ENCODE measurements around the gene MLLT6.
"Not testable (repeated sequence)": the region's sequence is repeated elsewhere in the genome, so short reads cannot be mapped to it uniquely, and the experiment has no call there.

MLLT6 gene

DNA sequence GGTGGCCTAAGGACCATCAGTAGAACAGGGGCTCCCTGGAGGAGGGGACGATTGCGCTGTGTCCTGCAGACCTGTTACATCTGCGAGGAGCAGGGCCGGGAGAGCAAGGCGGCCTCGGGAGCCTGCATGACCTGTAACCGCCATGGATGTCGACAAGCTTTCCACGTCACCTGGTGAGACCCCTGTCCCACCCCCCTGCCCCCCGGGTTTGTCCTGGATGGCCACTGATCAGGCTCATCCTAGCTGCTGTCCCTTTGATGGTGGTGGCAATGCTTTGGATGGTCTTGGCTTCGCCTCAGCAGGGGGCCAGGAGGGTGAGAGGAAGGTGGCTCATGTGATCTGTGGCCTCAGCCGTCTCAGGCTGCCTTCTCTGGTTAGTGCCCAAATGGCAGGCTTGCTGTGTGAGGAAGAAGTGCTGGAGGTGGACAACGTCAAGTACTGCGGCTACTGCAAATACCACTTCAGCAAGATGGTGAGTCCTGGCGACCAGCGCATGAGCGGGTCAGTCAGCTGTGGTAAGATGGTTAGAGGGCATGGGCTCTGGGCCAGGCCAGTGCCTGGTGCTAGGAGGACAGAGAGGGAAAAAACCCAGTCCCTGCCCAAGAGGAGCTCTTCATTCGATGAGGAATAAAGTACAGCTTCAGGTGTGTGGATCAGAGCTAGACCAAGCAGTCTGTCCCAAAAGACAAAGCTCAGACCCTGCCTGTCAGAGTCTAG, 4.2 kb downstream of the MLLT6 start:
- no peak for DNase-seq

DNA sequence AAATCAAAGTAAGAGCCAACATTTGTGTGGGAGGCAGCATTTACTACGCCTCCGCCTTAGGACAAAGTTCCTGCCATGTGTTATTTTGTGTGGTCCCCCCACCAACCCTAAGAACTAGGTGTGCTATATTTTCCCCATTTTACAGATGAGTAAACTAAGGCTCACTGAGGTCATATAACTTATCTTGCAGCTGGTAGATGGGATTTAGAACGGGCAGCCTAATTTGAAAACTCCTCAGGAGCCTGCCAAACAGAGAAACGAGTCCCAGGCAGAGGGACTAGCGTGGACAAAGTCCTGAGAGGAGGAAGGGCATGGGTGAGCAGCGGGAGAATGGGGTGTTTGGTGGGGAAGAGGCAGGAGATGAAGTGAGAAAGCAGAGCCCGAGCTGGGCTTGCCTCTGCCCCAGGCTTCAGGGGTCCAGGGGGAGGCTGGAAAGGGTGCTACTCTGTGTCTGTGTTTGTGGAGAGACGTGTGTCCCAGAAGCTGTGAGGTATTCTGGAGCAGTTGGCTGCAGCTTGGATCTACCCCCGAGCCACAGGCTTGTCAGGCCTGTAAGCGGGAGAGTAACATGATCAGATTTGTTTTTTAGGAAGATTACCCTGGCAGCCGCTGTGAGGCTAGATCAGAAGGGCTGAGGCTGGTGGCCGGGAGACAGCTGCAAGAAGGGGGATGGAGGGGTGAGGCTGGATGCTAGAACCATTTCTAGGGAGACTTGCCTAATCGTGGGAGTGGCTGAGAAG, 5.0 kb downstream of the MLLT6 start:
- DNase-seq: no peak

GRCh38 chr17:38710604-38710962, 5.5 kb downstream of the MLLT6 start:
- DNase-seq: no peak

- DNase-seq: no peak
Observed at GRCh38 chr17:38710985-38711384, 5.9 kb downstream of the MLLT6 start.

- DNase-seq: no peak
Observed at GRCh38 chr17:38711792-38712571, 6.9 kb downstream of the MLLT6 start.

DNA sequence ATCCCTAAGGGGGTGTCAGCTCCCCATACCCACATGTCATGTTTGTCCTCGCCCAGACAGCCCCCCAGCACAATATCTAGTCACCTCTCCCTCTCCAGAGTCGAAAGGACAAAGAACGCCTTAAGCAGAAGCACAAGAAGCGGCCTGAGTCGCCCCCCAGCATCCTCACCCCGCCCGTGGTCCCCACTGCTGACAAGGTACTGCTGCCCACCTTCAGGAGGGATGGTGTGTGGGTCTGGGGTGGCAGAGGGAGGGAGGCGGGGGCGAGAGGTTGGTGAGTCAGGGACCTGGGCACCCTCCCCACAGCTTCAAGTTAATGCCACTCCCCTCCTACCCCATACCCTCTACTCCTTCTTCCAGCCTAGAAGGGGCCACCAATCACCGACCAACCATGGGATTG, 7.5 kb downstream of the MLLT6 start:
- DNase-seq: no peak

DNA sequence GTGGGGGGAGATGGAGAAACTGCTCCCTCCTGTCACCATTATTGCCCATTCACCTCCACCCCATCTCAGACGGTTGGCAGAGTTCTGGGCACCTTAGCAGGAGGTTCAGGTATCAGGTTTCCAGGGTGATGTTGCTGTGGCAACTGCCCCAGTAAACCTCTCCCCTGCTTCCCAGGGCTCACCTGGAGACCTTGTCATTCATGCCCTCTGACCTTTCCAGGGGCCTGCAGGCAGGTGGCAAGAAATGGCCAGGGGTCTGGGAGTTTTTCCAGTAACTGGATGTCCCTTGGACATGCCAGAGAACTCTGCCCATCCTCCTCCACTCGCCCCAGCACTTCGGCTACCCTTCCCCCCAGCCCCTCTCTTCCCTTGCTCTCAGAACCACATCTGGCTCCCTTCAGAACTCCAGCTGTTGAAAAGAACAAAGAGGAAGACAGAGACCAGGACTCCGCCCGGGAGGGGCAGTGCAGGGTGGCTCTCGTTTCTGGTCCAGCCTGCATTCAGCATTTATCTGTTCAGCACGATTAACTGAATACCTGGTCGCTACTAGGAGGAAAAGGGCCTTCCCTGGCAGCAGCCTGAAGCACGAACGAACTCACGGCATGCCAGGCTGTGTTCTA, 8.5 kb downstream of the MLLT6 start:
- DNase-seq: no peak

- DNase-seq: no peak
Observed at GRCh38 chr17:38715216-38715943, 10.3 kb downstream of the MLLT6 start.

DNA sequence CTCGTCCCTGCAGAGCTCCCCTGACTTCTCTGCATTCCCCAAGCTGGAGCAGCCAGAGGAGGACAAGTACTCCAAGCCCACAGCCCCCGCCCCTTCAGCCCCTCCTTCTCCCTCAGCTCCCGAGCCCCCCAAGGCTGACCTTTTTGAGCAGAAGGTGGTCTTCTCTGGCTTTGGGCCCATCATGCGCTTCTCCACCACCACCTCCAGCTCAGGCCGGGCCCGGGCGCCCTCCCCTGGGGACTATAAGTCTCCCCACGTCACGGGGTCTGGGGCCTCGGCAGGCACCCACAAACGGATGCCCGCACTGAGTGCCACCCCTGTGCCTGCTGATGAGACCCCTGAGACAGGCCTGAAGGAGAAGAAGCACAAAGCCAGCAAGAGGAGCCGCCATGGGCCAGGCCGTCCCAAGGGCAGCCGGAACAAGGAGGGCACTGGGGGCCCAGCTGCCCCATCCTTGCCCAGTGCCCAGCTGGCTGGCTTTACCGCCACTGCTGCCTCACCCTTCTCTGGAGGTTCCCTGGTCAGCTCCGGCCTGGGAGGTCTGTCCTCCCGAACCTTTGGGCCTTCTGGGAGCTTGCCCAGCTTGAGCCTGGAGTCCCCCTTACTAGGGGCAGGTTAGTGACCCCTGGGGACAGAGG, 11.4 kb downstream of the MLLT6 start:
- DNase-seq: no peak

DNA sequence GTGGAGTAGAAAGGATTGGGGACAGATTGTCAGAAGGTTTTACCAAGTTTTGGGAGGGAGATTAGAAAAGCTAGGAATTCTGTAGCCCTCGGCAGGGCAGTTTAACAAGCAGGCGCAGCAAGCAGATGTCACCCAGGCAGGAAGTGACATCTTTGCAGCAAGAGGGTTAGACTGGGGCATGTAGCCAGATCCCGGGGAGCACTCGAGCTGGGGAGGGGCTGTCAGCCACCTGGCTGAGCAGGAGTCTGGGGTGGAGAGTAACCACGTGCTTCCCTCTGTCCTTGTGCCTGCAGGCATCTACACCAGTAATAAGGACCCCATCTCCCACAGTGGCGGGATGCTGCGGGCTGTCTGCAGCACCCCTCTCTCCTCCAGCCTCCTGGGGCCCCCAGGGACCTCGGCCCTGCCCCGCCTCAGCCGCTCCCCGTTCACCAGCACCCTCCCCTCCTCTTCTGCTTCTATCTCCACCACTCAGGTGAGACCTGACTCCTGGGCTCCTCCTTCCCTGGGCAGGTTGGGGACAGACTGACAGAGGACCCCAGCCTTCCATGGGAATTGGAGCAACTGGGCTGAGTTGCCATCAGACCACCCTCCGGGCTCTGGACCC, 12.2 kb downstream of the MLLT6 start:
- DNase-seq: no peak

- DNase-seq: no peak
Observed at GRCh38 chr17:38719289-38719942, 14.3 kb downstream of the MLLT6 start.

DNA sequence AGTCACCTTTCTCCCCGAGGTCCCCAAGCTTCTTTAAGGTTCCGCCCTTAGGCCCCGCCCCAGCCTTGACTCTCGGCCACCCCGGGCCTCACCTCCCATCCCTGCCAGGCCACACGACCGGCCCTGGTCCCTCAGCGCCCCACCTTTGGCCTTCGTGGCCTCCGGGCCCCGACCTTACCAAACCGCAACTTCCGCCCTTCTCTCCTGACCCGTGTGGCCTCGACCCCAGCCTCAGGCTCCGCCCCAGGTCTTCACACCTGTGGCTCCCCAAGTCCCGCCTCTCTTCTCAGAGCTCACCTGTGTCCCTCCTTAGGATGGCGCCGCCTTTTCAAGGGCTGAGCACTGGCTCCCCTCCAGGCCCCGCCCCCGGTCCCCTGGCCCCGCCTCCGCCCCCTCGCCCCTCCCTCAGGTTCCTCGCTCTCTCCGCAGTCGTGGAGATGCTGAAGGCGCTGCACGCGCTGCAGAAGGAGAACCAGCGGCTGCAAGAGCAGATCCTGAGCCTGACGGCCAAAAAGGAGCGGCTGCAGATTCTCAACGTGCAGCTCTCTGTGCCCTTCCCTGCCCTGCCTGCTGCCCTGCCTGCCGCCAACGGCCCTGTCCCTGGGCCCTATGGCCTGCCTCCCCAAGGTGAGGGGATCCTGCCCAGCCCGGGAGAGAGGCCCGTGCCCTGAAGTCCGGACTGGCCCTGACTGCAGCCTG, 15.0 kb downstream of the MLLT6 start:
- DNase-seq: no peak

- DNase-seq: no peak
Observed at GRCh38 chr17:38720941-38721340, 15.9 kb downstream of the MLLT6 start.

- DNase-seq: no peak
Observed at GRCh38 chr17:38721802-38722201, 16.7 kb downstream of the MLLT6 start.

GRCh38 chr17:38724337-38724988, 19.4 kb downstream of the MLLT6 start:
- DNase-seq: no peak

DNA sequence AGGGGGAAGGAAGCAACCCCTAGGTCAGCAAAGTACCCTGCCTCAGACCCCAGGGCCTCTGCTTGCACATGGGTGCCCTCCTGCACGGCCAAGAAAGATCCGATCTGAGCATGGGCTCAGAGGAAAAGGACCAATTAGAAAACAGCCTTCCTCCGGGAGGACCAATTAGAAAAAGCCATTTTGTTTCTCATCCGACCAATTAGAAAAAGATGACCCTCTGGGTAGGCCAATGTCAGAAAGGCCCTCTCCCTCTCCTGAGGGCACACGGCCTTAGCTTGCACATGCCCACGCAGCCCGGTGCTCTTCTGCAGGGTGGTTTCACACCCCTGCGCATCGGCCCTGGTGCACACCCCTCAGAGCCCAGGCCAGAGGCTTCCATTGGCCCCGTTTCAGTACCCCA, 20.0 kb downstream of the MLLT6 start:
- no peak for DNase-seq

DNA sequence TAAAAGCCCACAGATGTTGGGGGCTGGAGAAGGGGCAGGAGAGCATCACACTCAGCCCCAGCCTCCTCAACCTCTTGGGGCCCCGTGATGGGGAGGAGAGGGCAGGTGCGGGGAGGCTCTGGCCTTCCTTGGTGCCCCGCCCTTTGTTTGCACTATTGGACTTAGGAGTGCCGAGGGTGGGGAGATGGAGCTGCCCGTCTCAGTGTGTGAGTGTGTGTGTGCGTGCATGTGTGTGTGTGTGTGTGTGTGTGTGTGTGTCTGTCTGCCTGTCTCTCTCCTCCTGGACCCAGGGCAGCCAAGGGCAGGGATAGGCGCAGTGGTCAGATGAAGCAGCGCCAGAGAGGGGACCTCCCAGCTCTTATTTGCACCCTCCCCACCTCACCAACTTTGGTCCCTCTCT, 21.1 kb downstream of the MLLT6 start:
- not testable (repeated sequence) for DNase-seq

- no peak for DNase-seq
Observed at GRCh38 chr17:38727736-38728135, 22.7 kb downstream of the MLLT6 start.

DNA sequence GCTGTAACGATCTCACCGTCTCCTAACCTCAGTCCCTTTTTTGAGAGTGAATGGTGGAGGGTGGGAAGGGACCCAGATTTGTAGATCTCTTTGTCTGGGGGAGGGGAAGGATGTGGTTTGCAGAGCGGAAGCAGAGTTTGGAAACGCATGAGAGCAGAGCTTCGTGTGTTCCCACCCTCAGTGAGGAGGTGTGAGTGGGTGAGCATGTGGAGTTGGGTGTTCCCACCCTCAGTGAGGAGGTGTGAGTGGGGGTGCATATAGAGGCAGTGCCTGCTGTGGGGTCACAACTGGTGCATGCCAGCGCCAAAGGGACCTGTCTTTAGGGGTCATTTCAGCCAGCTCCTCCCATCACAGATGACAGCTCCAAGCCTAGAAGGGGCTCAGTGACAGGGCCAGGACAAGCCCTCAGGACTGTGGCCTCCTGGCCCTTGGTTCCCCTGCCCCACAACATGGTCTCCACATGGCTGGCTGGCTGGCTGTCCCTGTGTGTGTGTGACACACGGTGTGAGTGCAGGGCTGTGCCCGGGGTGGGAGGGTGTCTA, 23.3 kb downstream of the MLLT6 start:
- no peak for DNase-seq

All from cortex of kidney (tissue), 1 donor.